ENCODE measurements around the gene PKP1.
A peak's percentile ranks its signal among the peaks of the same experiment; 100 is the strongest.

PKP1 gene

GRCh38 chr1:201268604-201269151 lies 14.6 kb upstream of the PKP1 start:
- DNase-seq (ENCODE audit: low spot score) = peak; percentile 45
- no peak for TF ChIP-seq CTCF (IDR thresholded peaks at IDR 0.05; ENCODE audit: poor library complexity, severe bottlenecking)

GRCh38 chr1:201269281-201269680 lies 14.0 kb upstream of the PKP1 start:
- no peaks in the 10 kb centered on the region for H3K36me3 ChIP-seq (ENCODE audit: low read depth)
- peak; percentile 15 for DNase-seq (ENCODE audit: low spot score)
- no peak overlapping the region for H3K4me3 ChIP-seq (ENCODE audit: severe bottlenecking)
- ATAC-seq (ENCODE audit: low read depth) = no peak
- peaks cover 39% of the 10 kb centered on the region for H3K4me1 ChIP-seq (ENCODE audit: insufficient read depth, poor library complexity, severe bottlenecking)
- H3K27ac ChIP-seq (ENCODE audit: poor library complexity, severe bottlenecking) = peak overlapping the region; percentile 88
- no peaks in the 10 kb centered on the region for H3K9me3 ChIP-seq (ENCODE audit: severe bottlenecking)
- no peaks in the 10 kb centered on the region for H3K27me3 ChIP-seq (ENCODE audit: insufficient read depth, poor library complexity, severe bottlenecking)
- no peak for TF ChIP-seq CTCF (IDR thresholded peaks at IDR 0.05; ENCODE audit: poor library complexity, severe bottlenecking)

More at GRCh38 chr1:201268604-201269151, 14.6 kb upstream of the PKP1 start:
- ATAC-seq (ENCODE audit: low read depth) = peak; percentile 31; the same call in 2 of the 3 replicates
- no peaks in the 10 kb centered on the region for H3K9me3 ChIP-seq (ENCODE audit: severe bottlenecking)
- H3K36me3 ChIP-seq (ENCODE audit: low read depth) = no peaks in the 10 kb centered on the region
- H3K4me1 ChIP-seq (ENCODE audit: insufficient read depth, poor library complexity, severe bottlenecking) = peaks cover 39% of the 10 kb centered on the region
- peak overlapping the region; percentile 88 for H3K27ac ChIP-seq (ENCODE audit: poor library complexity, severe bottlenecking)
- no peaks in the 10 kb centered on the region for H3K27me3 ChIP-seq (ENCODE audit: insufficient read depth, poor library complexity, severe bottlenecking)
- no peak overlapping the region for H3K4me3 ChIP-seq (ENCODE audit: severe bottlenecking)

GRCh38 chr1:201269900-201270410 lies 13.4 kb upstream of the PKP1 start:
- DNase-seq (ENCODE audit: low spot score) = peak; percentile 20
- H3K27me3 ChIP-seq (ENCODE audit: insufficient read depth, poor library complexity, severe bottlenecking) = no peaks in the 10 kb centered on the region
- H3K4me3 ChIP-seq (ENCODE audit: severe bottlenecking) = no peak overlapping the region
- TF ChIP-seq CTCF (IDR thresholded peaks at IDR 0.05; ENCODE audit: poor library complexity, severe bottlenecking) = no peak
- H3K9me3 ChIP-seq (ENCODE audit: severe bottlenecking) = no peaks in the 10 kb centered on the region
- peak overlapping the region; percentile 88 for H3K27ac ChIP-seq (ENCODE audit: poor library complexity, severe bottlenecking)
- H3K36me3 ChIP-seq (ENCODE audit: low read depth) = no peaks in the 10 kb centered on the region
- H3K4me1 ChIP-seq (ENCODE audit: insufficient read depth, poor library complexity, severe bottlenecking) = peaks cover 45% of the 10 kb centered on the region
- ATAC-seq (ENCODE audit: low read depth) = no peak

- H3K4me1 ChIP-seq (ENCODE audit: insufficient read depth, poor library complexity, severe bottlenecking) = peaks cover 45% of the 10 kb centered on the region
Observed at GRCh38 chr1:201270616-201271390, 12.5 kb upstream of the PKP1 start.

More at GRCh38 chr1:201270616-201271390, 12.5 kb upstream of the PKP1 start:
- no peak for TF ChIP-seq CTCF (IDR thresholded peaks at IDR 0.05; ENCODE audit: poor library complexity, severe bottlenecking)
- Histone ChIP-seq H3K4me3 (ENCODE audit: severe bottlenecking) (no peak overlapping the region), H3K9me3 (ENCODE audit: severe bottlenecking) (no peaks in the 10 kb centered on the region), H3K36me3 (ENCODE audit: low read depth) (no peaks in the 10 kb centered on the region), H3K27ac (ENCODE audit: poor library complexity, severe bottlenecking) (no peak overlapping the region), H3K27me3 (ENCODE audit: insufficient read depth, poor library complexity, severe bottlenecking) (no peaks in the 10 kb centered on the region)
- ATAC-seq (ENCODE audit: low read depth) (no peak), DNase-seq (ENCODE audit: low spot score) (peak; percentile 45)
